T-helper 17 cell (primary cell): Measurements from ENCODE around the gene C1QTNF2. TPM values are rescaled to one million over a fixed set of nuclear protein-coding genes. Genes with fewer than 3 reads are reported as not detected.
A peak's percentile ranks its signal among the peaks of the same experiment; 100 is the strongest.

Experiments used
- ATAC-seq: fragments of 150-1000 bp; cut with Tn5 transposase; 2 replicates; pipeline ENCODE4 v1.10.0; 2021; ENCODE audit warnings: mild to moderate bottlenecking, moderate library complexity
- DNase-seq, 3 donors: peaks; one replicate each; pipeline versions ENCODE4 v3.0.0 to v3.0.0-alpha.2; 2020 to 2021
- H3K9me3 ChIP-seq: one replicate; pipeline ENCODE4 v1.7.0; 2013; ENCODE audit warnings: low read length, mild to moderate bottlenecking; ENCODE audit not compliant: control insufficient read depth, poor library complexity, severe bottlenecking
- H3K27ac Mint-ChIP-seq: one replicate; pipeline ENCODE4 v1.8.0; 2022; ENCODE audit warnings: mild to moderate bottlenecking, moderate library complexity, mixed read lengths
- H3K27me3 Mint-ChIP-seq: one replicate; pipeline ENCODE4 v1.8.0; 2022; ENCODE audit warnings: mixed read lengths
- H3K36me3 Mint-ChIP-seq: one replicate; pipeline ENCODE4 v1.8.0; 2022; ENCODE audit warnings: low read depth, mixed read lengths
- H3K4me1 Mint-ChIP-seq: one replicate; pipeline ENCODE4 v1.8.0; 2022; ENCODE audit warnings: mild to moderate bottlenecking, mixed read lengths
- H3K4me3 Mint-ChIP-seq: one replicate; pipeline ENCODE4 v1.8.0; 2022; ENCODE audit warnings: mild to moderate bottlenecking, moderate library complexity, mixed read lengths
- total RNA-seq, 4 donors: library from RNA in 2 of 4; stranded (reverse) in 2 of 4; gene quantifications; one replicate each; pipeline ENCODE4 v1.2.3 and lab custom pipeline; 2022 to 2026

Gene C1QTNF2, protein sequence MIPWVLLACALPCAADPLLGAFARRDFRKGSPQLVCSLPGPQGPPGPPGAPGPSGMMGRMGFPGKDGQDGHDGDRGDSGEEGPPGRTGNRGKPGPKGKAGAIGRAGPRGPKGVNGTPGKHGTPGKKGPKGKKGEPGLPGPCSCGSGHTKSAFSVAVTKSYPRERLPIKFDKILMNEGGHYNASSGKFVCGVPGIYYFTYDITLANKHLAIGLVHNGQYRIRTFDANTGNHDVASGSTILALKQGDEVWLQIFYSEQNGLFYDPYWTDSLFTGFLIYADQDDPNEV
- total RNA-seq (not detected), total RNA-seq (lab: John Stamatoyannopoulos, UW) (0 reads per million in 2 donors)

GRCh38 chr5:160369990-160370712 is at the start of gene C1QTNF2:
C1QTNF2 (minus strand) TSS chr5:160370626; CDS start chr5:160355011, 15,615 bp downstream.
- H3K9me3 ChIP-seq, result no peaks in the 10 kb centered on the region
- no peak for DNase-seq
- Mint-ChIP-seq H3K27ac (no peak within 1 kb of the TSS), H3K4me1 (peaks cover 21% of the 10 kb centered on the region), H3K4me3 (peak within 1 kb of the TSS; percentile 73), H3K36me3 (peaks cover 12% of the 10 kb centered on the region), H3K27me3 (peaks cover 85% of the 10 kb centered on the region)
- ATAC-seq, result no peak

- Mint-ChIP-seq H3K27ac (peak overlapping the region; percentile 100), H3K27me3 (no peaks in the 10 kb centered on the region), H3K4me1 (peaks cover 65% of the 10 kb centered on the region), H3K4me3 (peak overlapping the region; percentile 99), H3K36me3 (peaks cover 7% of the 10 kb centered on the region)
- DNase-seq (no peak), ATAC-seq (no peak)
- H3K9me3 ChIP-seq, result no peaks in the 10 kb centered on the region
These were observed 49.8 kb upstream of the C1QTNF2 start for GRCh38 chr5:160420331-160420610.

DNA sequence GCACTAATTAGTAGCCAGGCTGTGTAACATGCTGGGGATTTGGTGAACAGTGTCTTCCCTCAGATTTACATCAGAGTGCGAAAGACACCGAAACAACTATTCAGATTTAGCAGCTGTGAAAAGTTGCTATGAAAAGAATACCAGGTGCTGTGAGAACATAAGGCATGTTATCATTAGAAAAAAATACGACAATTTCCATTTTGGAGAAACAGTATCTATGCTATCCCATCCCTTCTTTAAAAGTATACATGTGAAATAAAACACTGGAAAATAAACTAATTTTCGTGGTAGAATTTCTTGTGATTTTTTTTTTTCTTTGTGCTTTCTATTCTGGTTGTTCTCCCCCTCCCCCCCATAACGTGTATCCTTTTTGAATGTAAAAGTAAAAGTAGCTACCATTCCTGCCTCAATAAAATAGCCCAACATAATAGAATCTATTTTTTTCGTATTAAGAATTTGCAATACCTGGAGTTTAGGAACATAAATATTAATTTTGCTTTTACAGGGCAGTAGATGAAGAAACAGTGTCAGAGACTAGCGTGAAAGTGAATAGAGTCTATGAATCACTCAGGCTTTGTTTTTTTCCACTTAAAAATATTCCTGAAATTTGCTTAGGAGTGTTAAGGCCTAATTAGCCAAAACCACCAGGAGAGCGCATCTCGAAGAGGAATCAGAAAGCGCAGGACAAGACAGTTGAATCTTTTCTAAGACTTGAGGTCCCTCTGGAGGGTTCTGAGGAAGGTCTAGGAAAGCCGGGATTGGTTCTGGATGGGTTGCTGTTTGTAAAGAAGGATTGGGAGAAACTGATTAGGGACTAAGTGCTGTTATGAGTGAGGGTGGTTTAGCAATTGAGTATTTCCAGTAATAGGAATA is 49.3 kb upstream of the C1QTNF2 start:
- Mint-ChIP-seq H3K36me3 (peaks cover 7% of the 10 kb centered on the region), H3K4me1 (peaks cover 61% of the 10 kb centered on the region), H3K4me3 (peak overlapping the region; percentile 99), H3K27me3 (no peaks in the 10 kb centered on the region), H3K27ac (peak overlapping the region; percentile 100)
- no peaks in the 10 kb centered on the region for H3K9me3 ChIP-seq
- no peak for ATAC-seq
- no peak for DNase-seq

DNA sequence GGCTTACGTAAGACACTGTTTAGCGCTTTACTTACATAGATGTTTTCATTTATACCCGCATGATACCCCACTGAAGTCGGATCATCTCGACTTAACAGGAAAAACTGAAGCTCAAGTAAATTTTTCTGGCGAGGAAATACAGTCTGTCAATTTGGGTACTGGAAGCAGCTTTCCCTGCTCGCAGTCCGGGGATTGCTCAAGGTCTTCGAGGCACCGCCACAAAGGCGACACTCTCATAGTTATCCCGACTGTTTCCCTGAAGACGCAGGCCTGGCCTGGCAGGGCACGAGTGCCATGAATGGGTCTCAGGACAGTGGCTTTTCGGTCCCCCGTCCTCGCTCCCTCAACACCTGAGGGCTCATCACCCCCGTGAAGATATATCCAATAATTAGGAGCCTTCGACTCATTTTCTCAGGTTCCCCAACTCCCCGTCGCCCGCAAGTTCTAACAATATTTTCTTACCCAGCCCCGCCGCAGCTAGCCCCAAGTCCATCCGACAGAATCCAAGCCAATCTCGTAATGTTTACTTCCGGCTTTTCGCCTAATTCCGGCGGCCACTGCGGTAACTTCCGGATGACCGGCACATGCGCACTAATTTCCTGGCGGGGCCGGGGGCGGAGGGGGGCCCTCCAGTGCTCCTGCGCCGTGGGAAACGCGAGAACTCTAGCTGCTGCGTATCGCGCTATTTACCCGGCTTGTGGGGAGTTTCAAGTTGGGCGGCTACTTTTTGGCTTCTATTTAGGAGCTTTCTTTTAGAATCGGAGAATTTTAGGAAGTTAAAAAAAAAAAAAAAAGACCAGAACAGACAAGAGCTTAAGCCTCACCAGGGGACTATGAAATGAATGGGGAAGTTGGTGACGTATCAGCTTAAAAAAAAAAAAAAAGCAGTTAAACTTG is 48.4 kb upstream of the C1QTNF2 start, which contains the start of gene SLU7:
Gene SLU7 (minus strand): TSS at position 521 of the 897 bp plus-strand sequence. CDS start 3,787 bp downstream, outside the sequence.
- DNase-seq (peak; percentile 81 to 88 (median 86)), ATAC-seq (peak; percentile 83)
- Mint-ChIP-seq H3K36me3 (peaks cover 7% of the 10 kb centered on the region), H3K4me3 (peak within 1 kb of the TSS; percentile 99), H3K27ac (peak within 1 kb of the TSS; percentile 100), H3K27me3 (no peaks in the 10 kb centered on the region), H3K4me1 (peaks cover 55% of the 10 kb centered on the region)
- H3K9me3 ChIP-seq, result no peaks in the 10 kb centered on the region

- Mint-ChIP-seq H3K4me1 (peaks cover 8% of the 10 kb centered on the region), H3K27ac (peak within 1 kb of the TSS; percentile 92), H3K36me3 (peaks cover 10% of the 10 kb centered on the region), H3K4me3 (peak within 1 kb of the TSS; percentile 87), H3K27me3 (no peaks in the 10 kb centered on the region)
- H3K9me3 ChIP-seq, result no peaks in the 10 kb centered on the region
- peak; percentile 78 for ATAC-seq
- peak; percentile 23 to 55 (median 50) for DNase-seq
These were observed 29.3 kb upstream of the C1QTNF2 start, which contains the start of gene FAM200C for GRCh38 chr5:160399402-160400353. FAM200C (minus strand) TSS chr5:160400054; CDS start chr5:160395490, 4,564 bp downstream.

DNA sequence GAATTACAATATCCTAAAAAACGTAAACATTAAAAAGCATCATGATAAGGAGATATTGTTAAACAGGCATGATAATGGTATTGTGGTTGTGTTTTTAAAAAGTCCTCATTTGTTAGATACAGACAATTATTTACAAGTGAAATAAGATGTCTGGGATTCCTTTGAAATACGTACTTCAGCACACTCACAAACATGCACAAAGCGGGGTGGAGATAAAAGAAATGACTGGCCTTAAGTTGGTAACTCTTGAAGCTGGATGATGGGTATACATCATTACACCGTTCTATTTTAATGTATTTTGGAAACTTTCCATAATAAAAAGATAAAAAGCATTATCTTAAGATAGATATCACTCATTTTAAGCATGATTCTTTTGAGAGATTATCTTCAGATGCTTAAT is 28.4 kb upstream of the C1QTNF2 start:
- H3K27ac Mint-ChIP-seq, result peak overlapping the region; percentile 92
- no peaks in the 10 kb centered on the region for H3K27me3 Mint-ChIP-seq
- peaks cover 6% of the 10 kb centered on the region for H3K36me3 Mint-ChIP-seq
- ATAC-seq (no peak), DNase-seq (no peak)
- no peaks in the 10 kb centered on the region for H3K9me3 ChIP-seq
- peaks cover 8% of the 10 kb centered on the region for H3K4me1 Mint-ChIP-seq
- H3K4me3 Mint-ChIP-seq, result peak overlapping the region; percentile 87

DNA sequence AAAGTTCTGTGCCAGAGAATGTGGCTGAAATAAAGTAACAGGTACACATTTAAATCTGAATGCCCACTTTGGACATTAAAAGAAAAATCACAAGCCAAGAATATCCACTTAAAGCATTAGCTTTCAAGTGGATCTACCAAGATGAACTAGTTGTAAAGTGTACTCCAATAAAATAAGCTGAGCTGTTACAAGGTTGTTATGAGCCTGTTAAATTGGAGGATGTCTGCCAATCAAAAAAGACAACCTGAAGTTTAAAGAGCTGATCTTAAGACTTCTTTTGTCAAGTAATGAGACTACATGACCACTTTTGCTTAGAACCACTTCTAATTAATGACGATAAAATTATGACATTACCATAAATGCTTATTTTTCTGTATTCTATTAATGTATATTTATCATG is 27.1 kb upstream of the C1QTNF2 start:
- DNase-seq (no peak), ATAC-seq (no peak)
- peaks cover 8% of the 10 kb centered on the region for H3K4me1 Mint-ChIP-seq
- no peak overlapping the region for H3K4me3 Mint-ChIP-seq
- no peaks in the 10 kb centered on the region for H3K9me3 ChIP-seq
- no peak overlapping the region for H3K27ac Mint-ChIP-seq
- no peaks in the 10 kb centered on the region for H3K27me3 Mint-ChIP-seq
- H3K36me3 Mint-ChIP-seq, result no peaks in the 10 kb centered on the region

DNA sequence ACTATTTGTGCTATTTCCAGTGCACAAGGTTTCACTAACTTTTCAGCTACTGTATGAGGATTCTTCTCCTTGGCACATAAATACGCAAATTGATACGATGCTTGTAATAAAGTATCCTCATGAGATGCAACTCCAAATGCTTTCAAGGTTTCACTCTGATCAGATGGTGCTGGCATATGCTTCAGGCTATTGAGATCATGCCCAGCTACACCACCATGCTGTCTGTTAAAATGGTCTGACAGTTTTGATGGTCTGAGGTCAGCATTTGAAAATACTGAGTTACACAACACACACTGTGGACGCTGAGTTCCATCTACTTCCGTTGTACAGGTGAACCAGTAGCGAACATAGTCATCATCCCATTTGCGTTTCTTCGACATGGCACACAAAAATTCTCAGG is 24.7 kb upstream of the C1QTNF2 start:
- no peaks in the 10 kb centered on the region for H3K9me3 ChIP-seq
- Mint-ChIP-seq H3K27me3 (no peaks in the 10 kb centered on the region), H3K4me1 (peaks cover 7% of the 10 kb centered on the region), H3K36me3 (no peaks in the 10 kb centered on the region), H3K27ac (no peak overlapping the region), H3K4me3 (no peak overlapping the region)
- no peak for ATAC-seq
- DNase-seq, result no peak

DNA sequence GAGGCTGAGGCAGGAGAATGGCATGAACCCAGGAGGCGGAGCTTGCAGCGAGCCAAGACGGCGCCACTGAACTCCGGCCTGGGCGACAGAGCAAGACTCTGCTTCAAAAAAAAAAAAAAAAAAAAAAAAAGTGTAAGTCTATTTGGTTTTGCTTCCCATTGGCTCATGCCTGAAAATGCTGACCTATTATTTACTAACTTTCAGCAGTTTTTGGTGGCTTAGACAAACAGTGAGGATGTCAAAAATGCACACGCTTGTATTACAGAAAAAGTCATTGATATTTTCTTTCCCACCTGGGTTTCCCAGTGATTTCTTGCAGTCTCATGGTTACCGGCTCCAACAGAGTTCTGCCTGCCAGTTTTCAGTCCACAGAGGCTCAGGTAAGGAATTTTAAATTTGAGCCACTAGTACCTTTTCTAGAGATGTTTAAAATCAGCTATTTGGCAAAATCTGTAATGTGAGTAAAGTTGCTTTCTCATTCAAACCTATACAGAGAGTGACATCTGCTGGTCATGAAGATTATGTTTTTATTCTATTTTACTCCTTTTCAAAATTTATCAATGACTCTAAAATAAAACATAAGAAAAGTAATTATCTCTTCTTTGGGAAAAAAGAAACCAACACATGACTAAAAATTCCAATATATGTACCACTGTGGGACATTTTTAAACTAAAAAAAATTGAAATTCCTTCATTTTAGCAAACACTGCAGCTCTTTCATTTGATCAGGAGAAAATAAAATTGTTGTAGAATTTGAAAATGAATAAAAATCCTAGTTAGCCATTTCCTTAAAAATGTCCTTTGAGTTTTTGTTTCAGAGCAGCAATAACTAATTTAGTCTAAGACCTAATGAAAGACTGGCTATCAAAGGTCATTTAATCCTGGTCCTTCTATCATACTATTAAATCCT is 20.6 kb upstream of the C1QTNF2 start:
- H3K4me3 Mint-ChIP-seq, result no peak overlapping the region
- DNase-seq (no peak), ATAC-seq (no peak)
- H3K36me3 Mint-ChIP-seq, result peaks cover 3% of the 10 kb centered on the region
- no peaks in the 10 kb centered on the region for H3K4me1 Mint-ChIP-seq
- H3K27me3 Mint-ChIP-seq, result no peaks in the 10 kb centered on the region
- H3K27ac Mint-ChIP-seq, result no peak overlapping the region
- H3K9me3 ChIP-seq, result no peaks in the 10 kb centered on the region

GRCh38 chr5:160387445-160387844 is 17.0 kb upstream of the C1QTNF2 start:
- DNase-seq, result no peak
- Mint-ChIP-seq H3K4me1 (no peaks in the 10 kb centered on the region), H3K27me3 (no peaks in the 10 kb centered on the region), H3K36me3 (peaks cover 3% of the 10 kb centered on the region), H3K4me3 (no peak overlapping the region), H3K27ac (no peak overlapping the region)
- H3K9me3 ChIP-seq, result no peaks in the 10 kb centered on the region
- ATAC-seq, result no peak

GRCh38 chr5:160385496-160385895 is 15.1 kb upstream of the C1QTNF2 start:
- no peak overlapping the region for H3K4me3 Mint-ChIP-seq
- H3K27me3 Mint-ChIP-seq, result peaks cover 9% of the 10 kb centered on the region
- H3K9me3 ChIP-seq, result no peaks in the 10 kb centered on the region
- peaks cover 3% of the 10 kb centered on the region for H3K36me3 Mint-ChIP-seq
- H3K27ac Mint-ChIP-seq, result no peak overlapping the region
- DNase-seq, result no peak
- no peak for ATAC-seq
- H3K4me1 Mint-ChIP-seq, result no peaks in the 10 kb centered on the region
